IMR-90 (cell line): ENCODE data around the gene TMEM126A. TPM values are rescaled to one million over a fixed set of nuclear protein-coding genes. Genes with fewer than 3 reads are reported as not detected.
"Not testable (repeated sequence)": the region's sequence is repeated elsewhere in the genome, so short reads cannot be mapped to it uniquely, and the experiment has no call there.

Experiments
- ATAC-seq: fragments of 200-7000 bp; cut with Tn5 transposase; 2 replicates; pipeline ENCODE4 v1.9.1; 2020; ENCODE audit warnings: low read depth, mild to moderate bottlenecking, moderate library complexity
- BruUV-seq: library from RNA; stranded (reverse); fragments of 400-500 nt; replicated peaks from 2 replicates; lab custom pipeline; 2021; lab: Mats Ljungman, UMichigan
- CTCF ChIA-PET: fragments of 300-600 bp; formaldehyde crosslinking; extraction: SDS; loops from one replicate; lab custom pipeline; 2021; ENCODE audit warnings: antibody characterized with exemption; lab: Yijun Ruan, JAX
- POLR2A ChIA-PET: fragments of 300-600 bp; sonication (Branson Sonifier 250); formaldehyde crosslinking; loops from one replicate; lab custom pipeline; 2022; ENCODE audit warnings: antibody characterized with exemption; ENCODE audit not compliant: unreplicated experiment; lab: Charles Lee
- DNase-seq: peaks from one replicate; pipeline ENCODE4 v3.0.0; 2013
- H2AFZ ChIP-seq: replicated peaks from 2 replicates; pipeline ENCODE3; 2013; ENCODE audit warnings: low read length, mild to moderate bottlenecking; ENCODE audit not compliant: poor library complexity
- H2AK5ac ChIP-seq: 2 replicates; pipeline ENCODE4 v1.6.1; 2013; ENCODE audit warnings: low read depth, low read length, inconsistent platforms
- H2AK9ac ChIP-seq: replicated peaks from 2 replicates; pipeline ENCODE3; 2013; ENCODE audit warnings: mild to moderate bottlenecking, low read depth, low read length, moderate library complexity; ENCODE audit not compliant: poor library complexity
- H2BK120ac ChIP-seq: 2 replicates; pipeline ENCODE4 v1.6.1; 2013; ENCODE audit warnings: low read depth, low read length, inconsistent platforms
- H2BK15ac ChIP-seq: 3 replicates; pipeline ENCODE4 v1.6.1; 2013; ENCODE audit warnings: low read depth, low read length, inconsistent platforms
- H2BK20ac ChIP-seq: 2 replicates; pipeline ENCODE4 v1.6.1; 2013; ENCODE audit warnings: low read depth, mild to moderate bottlenecking, inconsistent platforms, low read length, moderate library complexity
- H2BK5ac ChIP-seq: 2 replicates; pipeline ENCODE4 v1.6.1; 2013; ENCODE audit warnings: mild to moderate bottlenecking, low read depth, low read length, inconsistent platforms; ENCODE audit not compliant: poor library complexity, severe bottlenecking
- H3K14ac ChIP-seq: replicated peaks from 2 replicates; pipeline ENCODE4 v1.6.1; 2013; ENCODE audit warnings: low read depth, low read length, inconsistent platforms
- H3K18ac ChIP-seq: 2 replicates; pipeline ENCODE4 v1.6.1; 2013; ENCODE audit warnings: low read depth, low read length, control low read depth
- H3K23ac ChIP-seq: 2 replicates; pipeline ENCODE4 v1.6.1; 2013; ENCODE audit warnings: low read depth, low read length, inconsistent platforms
- H3K27ac ChIP-seq: 2 replicates; pipeline ENCODE4 v1.5.1; 2013; ENCODE audit warnings: mild to moderate bottlenecking, control low read depth, low read length; ENCODE audit not compliant: insufficient read depth
- H3K27me3 ChIP-seq: 2 replicates; pipeline ENCODE4 v1.6.1; 2013; ENCODE audit warnings: low read length; ENCODE audit not compliant: control insufficient read depth, insufficient read depth
- H3K36me3 ChIP-seq: 2 replicates; pipeline ENCODE4 v1.6.1; 2013; ENCODE audit warnings: low read length, mixed read lengths; ENCODE audit not compliant: control insufficient read depth, insufficient read depth
- H3K4ac ChIP-seq: 2 replicates; pipeline ENCODE4 v1.6.1; 2013; ENCODE audit warnings: low read depth, low read length, inconsistent platforms
- H3K4me1 ChIP-seq: 2 replicates; pipeline ENCODE4 v1.6.1; 2013; ENCODE audit warnings: low read length, mixed read lengths; ENCODE audit not compliant: control insufficient read depth, insufficient read depth
- H3K4me2 ChIP-seq: 2 replicates; pipeline ENCODE4 v1.6.1; 2013; ENCODE audit warnings: low read depth, mild to moderate bottlenecking, control low read depth, low read length, moderate library complexity
- H3K4me3 ChIP-seq: 2 replicates; pipeline ENCODE4 v1.5.1; 2013; ENCODE audit warnings: low read depth, mild to moderate bottlenecking, control low read depth, low read length, moderate library complexity; ENCODE audit not compliant: insufficient read depth
- H3K56ac ChIP-seq: 2 replicates; pipeline ENCODE4 v1.6.1; 2013; ENCODE audit warnings: low read length, inconsistent platforms; ENCODE audit not compliant: insufficient read depth; ENCODE audit errors: extremely low read depth
- H3K79me1 ChIP-seq, 2 experiments: 2 replicates each; pipeline ENCODE4 v1.6.1; 2013; ENCODE audit warnings: low read length in 2 of 2, inconsistent platforms in 1 of 2, low read depth in 1 of 2
- H3K9ac ChIP-seq: 2 replicates; pipeline ENCODE4 v1.6.1; 2013; ENCODE audit warnings: low read depth, low read length, control low read depth
- H3K9me1 ChIP-seq: 2 replicates; pipeline ENCODE4 v1.6.1; 2013; ENCODE audit warnings: low read length, inconsistent platforms; ENCODE audit not compliant: insufficient read depth
- H3K9me3 ChIP-seq: 2 replicates; pipeline ENCODE4 v1.6.1; 2013; ENCODE audit warnings: low read length; ENCODE audit not compliant: control insufficient read depth, insufficient read depth
- H4K20me1 ChIP-seq: 2 replicates; pipeline ENCODE4 v1.6.1; 2013; ENCODE audit warnings: low read length, inconsistent platforms; ENCODE audit not compliant: insufficient read depth
- H4K5ac ChIP-seq: 2 replicates; pipeline ENCODE4 v1.6.1; 2013; ENCODE audit warnings: mild to moderate bottlenecking, low read depth, low read length, control low read depth
- H4K8ac ChIP-seq, 2 experiments: 2 replicates each; pipeline ENCODE4 v1.6.1; 2013; ENCODE audit warnings: low read depth in 2 of 2, low read length in 2 of 2, control low read depth in 1 of 2, inconsistent platforms in 1 of 2
- H4K91ac ChIP-seq: 2 replicates; pipeline ENCODE4 v1.6.1; 2013; ENCODE audit warnings: low read depth, low read length, inconsistent platforms; ENCODE audit not compliant: insufficient read depth
- WGBS, 2 experiments: methylation state at CpG; one replicate each; pipeline versions ENCODE4 v1.1.5 to v1.1.7; 2013; ENCODE audit warnings: missing lambda C conversion rate in 2 of 2; ENCODE audit not compliant: insufficient read length in 1 of 2; ENCODE audit errors: extremely low coverage in 2 of 2; 5-methylcytosine and 5-hydroxymethylcytosine counted together
- dilution Hi-C: fragments of 300-500 bp; cut with HindIII; formaldehyde crosslinking; loops from one replicate; pipeline ENCODE4 v1.14.3; 2018; ENCODE audit warnings: low sequenced_read_pairs; ENCODE audit not compliant: unreplicated experiment
- in situ Hi-C: fragments of 300-500 bp; cut with MboI; formaldehyde crosslinking; loops from 3 replicates; pipeline ENCODE4 v1.14.3; 2019; ENCODE audit warnings: low sequenced_read_pairs, inconsistent platforms, mixed read lengths
- intact Hi-C: fragments of 100-400 bp; cut with micrococcal nuclease; formaldehyde crosslinking; loops from 2 replicates; pipeline ENCODE4 v1.10.0; 2022
- polyA plus RNA-seq, 3 experiments: library from polyadenylated mRNA; depleted of rRNA; stranded (reverse); fragments of >200 nt; gene quantifications; 2 replicates each; pipeline ENCODE4 v1.2.3, GENCODE V29; 2012; ENCODE audit warnings: low replicate concordance in 1 of 3
- total RNA-seq: library from RNA; depleted of rRNA; stranded (reverse); fragments of >200 nt; gene quantifications from 2 replicates; pipeline ENCODE4 v1.2.3, GENCODE V29; 2012

TMEM126A gene
- total and polyA plus RNA-seq, 2 of the 4 experiments (the other 2 are of a cell fraction), result 34.9 to 60.4 TPM

DNA sequence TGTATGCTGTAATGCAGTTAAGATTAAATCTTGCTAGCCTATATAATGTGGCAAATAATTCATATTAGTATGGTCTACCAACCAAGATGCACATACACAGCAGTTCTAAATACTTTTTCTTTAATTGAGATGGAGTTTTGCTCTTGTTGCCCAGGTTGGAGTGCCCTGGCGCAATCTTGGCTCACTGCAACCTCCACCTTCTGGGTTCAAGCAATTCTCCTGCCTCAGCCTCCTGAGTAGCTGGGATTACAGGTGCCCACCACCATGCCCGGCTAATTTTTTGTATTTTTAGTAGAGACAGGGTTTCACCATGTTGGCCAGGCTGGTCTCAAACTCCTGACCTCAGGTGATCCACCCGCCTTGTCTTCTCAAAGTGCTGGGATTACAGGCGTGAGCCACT is 6.6 kb downstream of the TMEM126A start:
- dilution Hi-C loops, BruUV-seq, CTCF ChIA-PET, H3K4me1 ChIP-seq, H3K27ac ChIP-seq, H3K27me3 ChIP-seq, H3K18ac ChIP-seq, H3K4me2 ChIP-seq, H3K23ac ChIP-seq, in situ Hi-C loops, H2BK5ac ChIP-seq, H3K4me3 ChIP-seq, H2BK15ac ChIP-seq, H3K36me3 ChIP-seq, H3K9me3 ChIP-seq, H3K9me1 ChIP-seq, H4K8ac ChIP-seq, H4K5ac ChIP-seq, H2AK5ac ChIP-seq, H2AK9ac ChIP-seq, H3K56ac ChIP-seq, H3K9ac ChIP-seq, H2AFZ ChIP-seq, H3K14ac ChIP-seq, intact Hi-C loops, H4K91ac ChIP-seq, DNase-seq, H3K4ac ChIP-seq, H2BK20ac ChIP-seq, H2BK120ac ChIP-seq, ATAC-seq: not testable (repeated sequence)
- no CpG with 5 or more reads among the region's 4 CpGs for WGBS, 2 experiments
- Histone ChIP-seq H4K20me1 (peaks cover 15% of the 10 kb centered on the region; the same call in 1 of the 2 replicates), H3K79me1 (peaks cover 3 to 42% of the 10 kb centered on the region in 2 experiments; a peak in 3 of 4 replicates)
- POLR2A ChIA-PET, result interaction anchor here (0.9 kb wide), 1 partner anchor 26 kb away, joined by 4 read pairs; the partner anchor contains the start of gene TMEM126B
